Forelimb muscle (tissue), 1 donor: ENCODE results near the gene PAOX. TPM values are rescaled to one million over a fixed set of nuclear protein-coding genes. Genes with fewer than 3 reads are reported as not detected.

Source experiments
- DNase-seq: peaks from one replicate; pipeline ENCODE4 v3.0.0-alpha.2; 2013; ENCODE audit warnings: low read depth
- polyA plus RNA-seq: library from polyadenylated mRNA; unstranded; fragments of 120-200 nt; gene quantifications from one replicate; pipeline ENCODE4 v1.2.1, GENCODE V29; 2013; ENCODE audit not compliant: insufficient read length

Gene PAOX
- polyA plus RNA-seq, 1 donor, result 2.5 TPM

GRCh38 chr10:133439517-133440461 lies 60.7 kb downstream of the PAOX start:
- DNase-seq, result no peak

GRCh38 chr10:133440633-133441285 lies 61.7 kb downstream of the PAOX start:
- no peak for DNase-seq

Other genes starting within 250 kb of the PAOX start
- gene KNDC1, start 219.0 kb upstream of the PAOX start, polyA plus RNA-seq, result 6.6 TPM
- gene UTF1, start 149.0 kb upstream of the PAOX start, polyA plus RNA-seq, result not detected
- gene VENTX, start 141.4 kb upstream of the PAOX start, polyA plus RNA-seq, result 0.29 TPM
- gene ADAM8, start 102.4 kb upstream of the PAOX start, polyA plus RNA-seq, result 2.4 TPM
- gene TUBGCP2, start 70.4 kb upstream of the PAOX start, polyA plus RNA-seq, result 40.9 TPM
- 37.4 TPM for gene ZNF511, start 70.3 kb upstream of the PAOX start, polyA plus RNA-seq
- gene CALY, start 42.4 kb upstream of the PAOX start, polyA plus RNA-seq, result not detected
- not detected for gene PRAP1, start 31.9 kb upstream of the PAOX start, polyA plus RNA-seq
- 4.5 TPM for gene FUOM, start 21.2 kb upstream of the PAOX start, polyA plus RNA-seq
- gene ECHS1, start 5.9 kb upstream of the PAOX start, polyA plus RNA-seq, result 123 TPM
- gene MTG1, start 14.9 kb downstream of the PAOX start, polyA plus RNA-seq, result 43.2 TPM
- gene SPRN, start 45.4 kb downstream of the PAOX start, polyA plus RNA-seq, result 4.1 TPM
- gene SCART1, start 74.7 kb downstream of the PAOX start, polyA plus RNA-seq, result 1.5 TPM
- 1.4 TPM for gene CYP2E1, start 148.1 kb downstream of the PAOX start, polyA plus RNA-seq
- 0.59 TPM for gene SYCE1, start 186.3 kb downstream of the PAOX start, polyA plus RNA-seq
- gene FRG2B, start 247.5 kb downstream of the PAOX start, polyA plus RNA-seq, result not detected